Esophagus muscularis mucosa (tissue), 4 donors: Measurements from ENCODE around the gene NAA40. TPM values are rescaled to one million over a fixed set of nuclear protein-coding genes. Genes with fewer than 3 reads are reported as not detected.

Source experiments
- DNase-seq: peaks from one replicate; pipeline ENCODE4 v3.0.0-alpha.2; 2017; ENCODE audit errors: extremely low spot score
- H3K27ac ChIP-seq, 4 donors: fragments of 200-600 bp; sonication (generic); replicated peaks in 1 of 4; 1 replicate in 3 of 4; 2 replicates in 1 of 4; pipeline ENCODE4 v1.5.1; 2016 to 2019; ENCODE audit warnings: mild to moderate bottlenecking in 1 of 4
- H3K27me3 ChIP-seq, 4 donors: fragments of 200-600 bp; sonication (generic); one replicate each; pipeline versions ENCODE4 v1.5.1 to v1.6.0; 2016 to 2019
- H3K36me3 ChIP-seq, 4 donors: fragments of 200-600 bp; sonication (generic); one replicate each; pipeline ENCODE4 v1.5.1; 2016 to 2019
- H3K4me1 ChIP-seq, 4 donors: fragments of 200-600 bp; sonication (generic); one replicate each; pipeline ENCODE4 v1.5.1; 2016 to 2019
- H3K4me3 ChIP-seq, 4 donors: fragments of 200-600 bp; sonication (generic); 1 replicate in 2 of 4; 2 replicates in 2 of 4; pipeline ENCODE4 v1.5.1; 2016 to 2019; ENCODE audit warnings: mild to moderate bottlenecking in 4 of 4, moderate library complexity in 1 of 4
- H3K9me3 ChIP-seq, 4 donors: fragments of 200-600 bp; sonication (generic); 1 replicate in 3 of 4; 2 replicates in 1 of 4; pipeline ENCODE4 v1.5.1; 2016 to 2019
- CTCF ChIP-seq, 3 experiments: fragments of 200-600 bp in 2 of 3; fragments of 450-650 bp in 1 of 3; sonication (generic) in 2 of 3; IDR thresholded peaks; one replicate each; pipeline ENCODE4 v1.5.1; 2017 to 2019; ENCODE audit warnings: antibody characterized with exemption in 3 of 3, mild to moderate bottlenecking in 2 of 3, moderate library complexity in 1 of 3
- EP300 ChIP-seq: sonication (generic); formaldehyde crosslinking; IDR thresholded peaks from one replicate; pipeline ENCODE4 v1.6.1; 2017; ENCODE audit warnings: antibody characterized with exemption
- POLR2A ChIP-seq: fragments of 450-650 bp; IDR thresholded peaks from one replicate; pipeline ENCODE4 v1.6.1; 2017; ENCODE audit warnings: antibody characterized with exemption, moderate library complexity, mild to moderate bottlenecking, low read depth
- POLR2AphosphoS5 ChIP-seq, 2 donors: sonication (generic); formaldehyde crosslinking; IDR thresholded peaks; one replicate each; pipeline ENCODE4 v1.6.1; 2017; ENCODE audit warnings: antibody characterized with exemption in 2 of 2
- WGBS: methylation state at CpG from one replicate; pipeline ENCODE4 v1.1.5; 2018; 5-methylcytosine and 5-hydroxymethylcytosine counted together
- intact Hi-C: fragments of 100-400 bp; cut with DNase I; formaldehyde crosslinking; loops from one replicate; pipeline ENCODE4 v1.15.1; 2023
- total RNA-seq, 4 donors: library from RNA; depleted of rRNA; stranded (reverse); fragments of >200 nt; gene quantifications; one replicate each; pipeline versions ENCODE4 v1.1.0 to v1.2.1, GENCODE V29; 2016

Gene NAA40
- total RNA-seq, 4 donors from 2014 or later, result 3.8 to 8.8 (median 8.0) TPM

- TF ChIP-seq POLR2AphosphoS5 (IDR thresholded peaks at IDR 0.05) (no peak), EP300 (no peak), CTCF (IDR thresholded peaks at IDR 0.05) (no peak), POLR2A (no peak)
These were observed 45.4 kb upstream of the NAA40 start for GRCh38 chr11:63893355-63893754.

GRCh38 chr11:63896071-63896470, 42.7 kb upstream of the NAA40 start:
- H3K9me3 ChIP-seq, result no peaks in the 10 kb centered on the region
- peaks cover 36 to 69% (median 63%) of the 10 kb centered on the region in 4 donors for H3K36me3 ChIP-seq
- 72% methylated on average over 4 of the region's 4 CpGs for WGBS
- intact Hi-C loops, result no loop called here
- peaks cover 0 to 25% (median 18%) of the 10 kb centered on the region in 4 donors for H3K4me1 ChIP-seq
- no peaks in the 10 kb centered on the region for H3K27me3 ChIP-seq
- H3K4me3 ChIP-seq, result no peak overlapping the region
- no peak for TF ChIP-seq POLR2AphosphoS5 (IDR thresholded peaks at IDR 0.05)
- TF ChIP-seq CTCF (IDR thresholded peaks at IDR 0.05), result no peak
- TF ChIP-seq POLR2A, result no peak
- no peak for TF ChIP-seq EP300
- no peak for DNase-seq
- no peak overlapping the region for H3K27ac ChIP-seq

More at GRCh38 chr11:63893355-63893754, 45.4 kb upstream of the NAA40 start:
- H3K27ac ChIP-seq, result no peak overlapping the region
- peaks cover 9 to 47% (median 36%) of the 10 kb centered on the region in 4 donors for H3K36me3 ChIP-seq
- H3K4me3 ChIP-seq, result no peak overlapping the region
- DNase-seq, result no peak
- no peaks in the 10 kb centered on the region for H3K9me3 ChIP-seq
- peaks cover 11 to 50% (median 38%) of the 10 kb centered on the region in 4 donors for H3K4me1 ChIP-seq
- intact Hi-C loops, result no loop called here
- H3K27me3 ChIP-seq, result no peaks in the 10 kb centered on the region
- 96% methylated on average over 6 of the region's 6 CpGs for WGBS

DNA sequence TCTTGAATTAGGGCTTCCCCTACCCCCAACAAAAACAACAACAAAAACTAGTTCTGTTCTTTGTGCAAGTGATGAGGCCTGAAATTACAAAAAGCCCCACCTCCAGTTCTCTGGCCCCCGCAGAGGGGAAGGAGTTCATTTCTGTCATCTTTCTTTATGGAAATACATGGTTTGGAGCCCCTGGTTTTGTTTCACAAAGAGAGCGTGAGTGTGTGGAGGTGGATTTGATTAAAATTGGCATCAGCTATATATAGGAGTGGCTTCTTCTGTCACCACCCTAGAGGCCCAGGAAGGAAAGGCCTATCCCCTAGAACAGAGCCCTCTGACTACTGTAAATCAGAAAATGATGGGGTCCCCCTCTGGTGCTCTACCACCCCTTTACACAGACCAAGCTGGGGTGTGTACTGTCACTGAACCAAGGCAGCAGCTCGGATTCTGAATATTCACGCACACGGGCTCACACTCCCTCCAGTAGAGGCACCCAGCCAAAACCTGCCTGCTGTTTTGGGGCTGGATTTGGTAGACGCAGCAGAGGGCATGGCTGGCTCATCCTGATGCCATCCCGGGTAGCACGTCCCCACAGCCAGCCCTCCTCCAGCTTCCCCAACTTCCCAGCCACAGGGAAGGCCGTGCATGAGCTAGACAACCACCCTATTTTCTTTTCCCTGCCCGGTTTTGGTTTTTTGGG, 41.2 kb upstream of the NAA40 start:
- H3K4me3 ChIP-seq, result no peak overlapping the region
- H3K27ac ChIP-seq, result no peak overlapping the region
- peaks cover 0 to 15% (median 12%) of the 10 kb centered on the region in 4 donors for H3K4me1 ChIP-seq
- no peak for DNase-seq
- H3K36me3 ChIP-seq, result peaks cover 45 to 81% (median 76%) of the 10 kb centered on the region in 4 donors
- WGBS, result 82% methylated on average over 10 of the region's 10 CpGs
- TF ChIP-seq CTCF (IDR thresholded peaks at IDR 0.05) (no peak), POLR2A (no peak), POLR2AphosphoS5 (IDR thresholded peaks at IDR 0.05) (no peak), EP300 (no peak)
- H3K9me3 ChIP-seq, result no peaks in the 10 kb centered on the region
- intact Hi-C loops, result no loop called here
- no peaks in the 10 kb centered on the region for H3K27me3 ChIP-seq

- TF ChIP-seq CTCF (IDR thresholded peaks at IDR 0.05), result peak in 1 of 3 experiments; percentile 4
- TF ChIP-seq POLR2AphosphoS5 (IDR thresholded peaks at IDR 0.05), result no peak
- no peak for TF ChIP-seq POLR2A
- Histone ChIP-seq H3K9me3 (no peaks in the 10 kb centered on the region), H3K27me3 (no peaks in the 10 kb centered on the region), H3K27ac (no peak overlapping the region), H3K36me3 (peaks cover 69 to 100% (median 97%) of the 10 kb centered on the region in 4 donors), H3K4me1 (peaks cover 0 to 13% (median 4%) of the 10 kb centered on the region in 4 donors), H3K4me3 (no peak overlapping the region)
- intact Hi-C loops, result no loop called here
- 83% methylated on average over 3 of the region's 3 CpGs for WGBS
- no peak for DNase-seq
These were observed 37.1 kb upstream of the NAA40 start for GRCh38 chr11:63901660-63902059.

DNA sequence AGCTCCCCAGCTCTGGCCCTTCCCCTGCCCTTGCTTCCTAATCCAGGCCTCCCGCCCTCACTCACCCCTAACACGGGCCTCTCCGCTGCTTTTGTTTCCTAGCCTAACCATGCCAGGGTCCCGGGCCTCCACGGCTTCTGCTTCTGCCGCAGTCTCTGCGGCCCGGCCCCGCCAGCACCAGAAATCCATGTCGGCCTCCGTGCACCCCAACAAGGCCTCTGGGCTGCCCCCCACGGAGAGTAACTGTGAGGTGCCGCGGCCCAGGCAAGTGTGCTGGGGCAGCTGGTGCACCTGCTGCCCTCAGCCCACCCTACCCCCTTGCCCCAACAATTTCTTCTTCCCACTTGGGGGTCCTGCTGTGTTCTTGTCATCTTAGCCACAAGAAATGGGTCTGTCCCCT, 34.9 kb upstream of the NAA40 start:
- H3K9me3 ChIP-seq, result no peaks in the 10 kb centered on the region
- WGBS, result 85% methylated on average over 14 of the region's 14 CpGs
- intact Hi-C loops, result no loop called here
- H3K27me3 ChIP-seq, result no peaks in the 10 kb centered on the region
- no peak for DNase-seq
- no peak overlapping the region for H3K4me3 ChIP-seq
- peaks cover 61 to 100% (median 97%) of the 10 kb centered on the region in 4 donors for H3K36me3 ChIP-seq
- peaks cover 8 to 28% (median 16%) of the 10 kb centered on the region in 4 donors for H3K4me1 ChIP-seq
- TF ChIP-seq POLR2A (no peak), CTCF (IDR thresholded peaks at IDR 0.05) (no peak)
- H3K27ac ChIP-seq, result no peak overlapping the region
